ENCODE data around the gene NSG1. TPM values are rescaled to one million over a fixed set of nuclear protein-coding genes. Genes with fewer than 3 reads are reported as not detected.
A peak's percentile ranks its signal among the peaks of the same experiment; 100 is the strongest.

The NSG1 gene
- total and polyA plus RNA-seq, 8 donors, result 0.86 to 74.5 (median 63.1) TPM

DNA sequence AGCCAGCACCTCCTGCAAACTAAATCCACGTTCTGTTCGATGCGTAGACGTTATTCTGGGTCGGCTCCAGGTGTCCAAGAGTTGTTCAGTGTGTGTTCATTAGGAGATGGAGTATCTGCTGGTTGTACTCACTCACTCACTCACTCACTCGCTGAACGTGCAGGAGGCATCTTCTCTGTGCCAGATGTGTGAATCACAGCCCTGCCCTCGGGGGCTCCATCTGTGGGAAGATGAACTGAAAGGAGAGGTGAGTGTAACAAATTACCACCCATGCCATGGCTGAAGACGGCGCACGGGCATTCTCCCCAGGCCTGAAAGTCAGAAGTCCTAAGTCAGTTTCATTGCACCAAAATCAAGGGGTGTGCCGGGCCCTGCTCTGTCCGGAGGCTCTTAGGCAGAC is 16.1 kb downstream of the NSG1 start:
- Histone ChIP-seq H3K9me3 (peaks cover 0 to 4% of the 10 kb centered on the region in 2 donors), H3K36me3 (no peaks in the 10 kb centered on the region), H3K27me3 (peaks cover 0 to 23% of the 10 kb centered on the region in 2 donors), H3K4me3 (no peak overlapping the region), H3K27ac (no peak overlapping the region), H3K4me1 (no peaks in the 10 kb centered on the region)
- TF ChIP-seq, protein P1, sequence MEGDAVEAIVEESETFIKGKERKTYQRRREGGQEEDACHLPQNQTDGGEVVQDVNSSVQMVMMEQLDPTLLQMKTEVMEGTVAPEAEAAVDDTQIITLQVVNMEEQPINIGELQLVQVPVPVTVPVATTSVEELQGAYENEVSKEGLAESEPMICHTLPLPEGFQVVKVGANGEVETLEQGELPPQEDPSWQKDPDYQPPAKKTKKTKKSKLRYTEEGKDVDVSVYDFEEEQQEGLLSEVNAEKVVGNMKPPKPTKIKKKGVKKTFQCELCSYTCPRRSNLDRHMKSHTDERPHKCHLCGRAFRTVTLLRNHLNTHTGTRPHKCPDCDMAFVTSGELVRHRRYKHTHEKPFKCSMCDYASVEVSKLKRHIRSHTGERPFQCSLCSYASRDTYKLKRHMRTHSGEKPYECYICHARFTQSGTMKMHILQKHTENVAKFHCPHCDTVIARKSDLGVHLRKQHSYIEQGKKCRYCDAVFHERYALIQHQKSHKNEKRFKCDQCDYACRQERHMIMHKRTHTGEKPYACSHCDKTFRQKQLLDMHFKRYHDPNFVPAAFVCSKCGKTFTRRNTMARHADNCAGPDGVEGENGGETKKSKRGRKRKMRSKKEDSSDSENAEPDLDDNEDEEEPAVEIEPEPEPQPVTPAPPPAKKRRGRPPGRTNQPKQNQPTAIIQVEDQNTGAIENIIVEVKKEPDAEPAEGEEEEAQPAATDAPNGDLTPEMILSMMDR (IDR thresholded peaks at IDR 0.05), result no peak
- intact Hi-C loops (cut with DNase I), result no loop called here
- ATAC-seq (no peak), DNase-seq (no peak)

DNA sequence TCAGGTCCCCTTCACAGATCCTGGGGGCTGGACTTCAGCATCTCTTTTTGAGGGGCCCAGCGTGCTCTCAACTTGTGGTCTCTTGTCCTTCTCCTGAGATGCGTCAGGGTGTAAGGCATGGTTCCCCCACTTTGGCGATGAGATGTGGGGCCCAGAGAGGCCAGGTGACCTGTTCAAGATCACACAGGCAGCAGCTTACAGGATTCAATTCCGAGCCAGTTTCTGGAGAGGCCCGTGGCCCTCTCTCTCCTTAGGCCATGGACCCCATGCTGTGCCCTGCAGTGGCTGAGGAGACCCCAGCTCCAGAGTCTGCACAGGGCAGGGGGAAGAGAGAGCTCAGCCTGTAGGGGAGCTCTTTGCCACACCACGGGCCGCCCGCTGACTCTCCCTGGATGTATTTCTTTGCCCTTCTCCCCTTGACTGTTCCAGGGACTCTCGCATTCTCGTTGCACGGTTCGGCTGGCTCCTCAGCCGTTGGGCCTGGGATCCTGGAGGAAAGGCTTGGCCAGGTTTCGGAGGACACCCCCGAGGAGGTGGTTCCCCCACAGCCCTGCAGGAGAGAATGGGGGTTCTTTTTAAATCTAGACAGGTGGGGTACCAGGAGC is 18.6 kb downstream of the NSG1 start:
- DNase-seq (peak in 1 of 4 donors; percentile 60), ATAC-seq (no peak)
- Histone ChIP-seq H3K9me3 (no peaks in the 10 kb centered on the region), H3K36me3 (no peaks in the 10 kb centered on the region), H3K4me3 (no peak overlapping the region), H3K4me1 (no peaks in the 10 kb centered on the region), H3K27me3 (peaks cover 0 to 23% of the 10 kb centered on the region in 2 donors), H3K27ac (no peak overlapping the region)
- intact Hi-C loops (cut with DNase I), result no loop called here
- TF ChIP-seq, protein P1 (IDR thresholded peaks at IDR 0.05), result no peak

DNA sequence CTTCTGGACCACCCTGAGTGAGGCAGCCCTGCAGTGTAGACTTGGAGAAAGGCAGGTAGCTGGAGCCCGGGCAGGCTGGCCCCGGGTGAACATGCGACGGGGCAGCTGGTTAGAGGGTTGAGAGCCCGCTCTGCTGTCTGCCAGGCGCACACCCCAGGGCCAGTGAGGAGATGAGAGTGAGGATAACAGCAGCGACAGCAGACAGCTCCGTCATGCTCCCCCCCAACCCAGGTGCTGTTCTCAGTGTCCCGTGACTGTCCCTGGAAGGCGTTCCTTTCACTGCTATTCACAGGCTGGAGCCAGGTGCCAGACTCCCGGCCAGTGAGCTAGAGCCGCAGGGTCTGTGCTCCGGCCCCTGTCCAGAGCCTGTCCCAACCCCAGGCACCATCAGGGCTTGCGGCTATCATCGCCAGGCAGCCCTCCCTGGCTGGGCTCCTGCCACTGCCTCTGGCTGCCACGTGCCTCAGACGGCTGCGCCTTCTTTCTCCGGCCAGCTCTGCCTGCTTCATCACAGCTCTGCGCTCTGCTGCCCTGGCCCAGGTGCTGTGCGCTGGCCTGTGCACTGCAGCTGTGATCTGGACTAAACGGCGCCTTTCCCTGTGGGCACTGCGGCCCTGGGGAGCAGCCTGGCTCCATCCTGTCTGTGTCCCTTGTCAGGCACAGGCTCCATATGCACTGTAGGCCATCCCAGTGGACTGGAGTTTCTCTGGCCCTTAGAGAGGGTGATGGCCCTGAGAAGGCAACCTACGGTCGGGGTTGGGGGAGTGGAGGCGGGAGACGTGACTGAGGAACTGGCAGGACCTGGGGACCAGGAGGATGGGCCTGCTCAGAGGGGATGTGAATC is 19.8 kb downstream of the NSG1 start:
- Histone ChIP-seq H3K4me1 (no peaks in the 10 kb centered on the region), H3K9me3 (no peaks in the 10 kb centered on the region), H3K36me3 (no peaks in the 10 kb centered on the region), H3K4me3 (no peak overlapping the region), H3K27ac (no peak overlapping the region), H3K27me3 (peaks cover 0 to 15% of the 10 kb centered on the region in 2 donors)
- TF ChIP-seq, protein P1 (IDR thresholded peaks at IDR 0.05), result no peak
- peak in 1 of 4 donors; percentile 70 for DNase-seq
- intact Hi-C loops (cut with DNase I), result no loop called here
- no peak for ATAC-seq

DNA sequence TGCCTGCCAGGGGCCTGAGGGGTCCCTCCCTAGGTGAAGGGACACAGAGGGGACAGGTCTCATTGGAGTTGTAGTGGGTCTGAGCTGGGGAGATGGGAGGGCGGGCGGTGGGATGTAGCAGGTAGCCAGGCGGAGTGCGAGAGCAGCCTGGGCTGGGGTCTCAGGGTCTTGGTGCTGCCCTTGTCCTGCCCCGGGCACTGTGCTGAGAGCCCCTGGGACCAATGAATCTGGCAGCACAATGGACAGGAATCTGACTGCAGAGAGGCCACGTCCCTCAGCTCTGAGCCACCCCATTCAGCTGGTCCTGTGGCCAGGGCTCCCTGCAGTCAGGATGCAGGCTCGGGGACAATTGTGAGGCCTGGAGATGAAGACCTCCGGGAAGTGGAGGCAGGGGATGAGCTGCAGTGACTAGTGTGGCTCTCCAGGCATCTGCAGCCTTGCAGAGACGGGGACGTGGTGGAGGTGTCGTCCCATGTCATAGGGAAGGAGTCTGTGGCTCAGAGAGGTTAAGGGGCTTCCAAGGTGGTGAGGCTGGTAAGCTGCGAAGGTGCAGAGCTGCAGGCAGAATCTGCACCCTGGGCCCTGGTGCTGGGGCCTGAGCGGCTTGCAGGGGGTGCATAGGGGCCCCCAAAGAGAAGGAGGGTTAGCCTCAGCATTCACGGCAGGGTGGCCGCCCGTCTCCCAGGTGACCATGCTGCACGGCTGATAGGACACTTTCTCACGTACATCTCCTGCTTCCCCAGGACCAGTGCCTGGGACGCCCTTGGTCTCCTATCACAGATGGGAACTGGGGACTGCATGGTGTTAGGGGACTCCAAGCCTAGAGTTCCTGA is 20.6 kb downstream of the NSG1 start:
- DNase-seq, result peak in 1 of 4 donors; percentile 56
- intact Hi-C loops (cut with DNase I), result no loop called here
- no peak overlapping the region for H3K4me3 ChIP-seq
- no peaks in the 10 kb centered on the region for H3K36me3 ChIP-seq
- no peaks in the 10 kb centered on the region for H3K4me1 ChIP-seq
- no peaks in the 10 kb centered on the region for H3K9me3 ChIP-seq
- H3K27me3 ChIP-seq, result peaks cover 0 to 15% of the 10 kb centered on the region in 2 donors
- H3K27ac ChIP-seq, result no peak overlapping the region
- TF ChIP-seq, protein P1 (IDR thresholded peaks at IDR 0.05), result no peak
- no peak for ATAC-seq
